ENCODE data around the gene BMAL1. TPM values are rescaled to one million over a fixed set of nuclear protein-coding genes. Genes with fewer than 3 reads are reported as not detected.
"Not testable (repeated sequence)": the region's sequence is repeated elsewhere in the genome, so short reads cannot be mapped to it uniquely, and the experiment has no call there.

Gene BMAL1
- total RNA-seq, 6 experiments from 2014 or later = 6.9 to 10.4 (median 7.5) TPM

DNA sequence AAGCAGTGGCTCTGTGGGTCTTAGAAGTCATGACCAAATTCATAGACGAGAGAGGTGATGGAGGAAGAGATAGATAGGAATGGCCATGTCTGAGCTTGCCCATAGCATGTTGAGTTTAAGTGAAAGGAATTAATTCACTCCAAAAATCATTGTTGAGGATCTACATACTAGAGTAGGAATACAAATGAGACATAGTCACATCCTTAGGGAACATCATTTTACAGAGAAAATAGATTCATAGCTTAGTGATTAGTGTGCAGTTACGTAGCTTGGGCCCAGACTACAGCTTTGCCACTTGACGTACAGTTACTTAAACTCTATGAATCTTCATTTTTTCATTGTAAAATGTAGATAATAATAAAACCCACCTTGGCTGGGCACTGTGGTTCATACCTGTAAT, 21.4 kb upstream of the BMAL1 start:
- peaks cover 28% of the 10 kb centered on the region for H3K4me1 Mint-ChIP-seq (ENCODE audit: low read depth)

GRCh38 chr11:13258061-13258460, 19.5 kb upstream of the BMAL1 start:
- H3K27me3 Mint-ChIP-seq (ENCODE audit: insufficient read depth) = not testable (repeated sequence)

More for the DNA sequence above, 21.4 kb upstream of the BMAL1 start:
- no peaks in the 10 kb centered on the region for H3K9me3 Mint-ChIP-seq
- H3K36me3 Mint-ChIP-seq (ENCODE audit: low read depth) = no peaks in the 10 kb centered on the region
- TF ChIP-seq CTCF (IDR thresholded peaks at IDR 0.05) = no peak
- H3K27ac Mint-ChIP-seq = no peak overlapping the region
- DNase-seq = no peak
- no peak overlapping the region for H3K4me3 Mint-ChIP-seq
- H3K27me3 Mint-ChIP-seq (ENCODE audit: insufficient read depth) = no peaks in the 10 kb centered on the region

DNA sequence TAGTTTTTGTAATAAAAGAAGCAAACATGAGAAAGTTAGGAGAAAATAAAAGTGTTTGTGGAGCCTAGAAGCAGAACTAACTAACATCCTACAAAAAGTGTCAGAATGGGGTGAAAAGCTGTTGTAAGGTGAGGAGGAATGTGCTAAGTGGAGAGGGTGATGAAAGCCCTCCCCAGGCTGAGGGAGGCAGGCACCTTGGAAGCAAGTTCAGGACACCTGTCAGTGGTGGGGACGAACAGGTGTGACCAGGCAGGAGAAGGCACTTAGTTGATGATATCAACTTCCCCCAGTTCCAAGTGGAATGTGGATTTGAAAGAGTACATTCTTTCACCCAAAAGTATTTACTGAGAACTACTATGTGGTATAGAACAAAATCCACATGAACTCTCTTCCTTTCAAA, 18.7 kb upstream of the BMAL1 start:
- H3K27ac Mint-ChIP-seq = peak overlapping the region; percentile 42; the same call in 1 of the 2 replicates
- H3K4me3 Mint-ChIP-seq = no peak overlapping the region
- H3K36me3 Mint-ChIP-seq (ENCODE audit: low read depth) = no peaks in the 10 kb centered on the region
- H3K27me3 Mint-ChIP-seq (ENCODE audit: insufficient read depth) = no peaks in the 10 kb centered on the region
- peaks cover 54% of the 10 kb centered on the region for H3K4me1 Mint-ChIP-seq (ENCODE audit: low read depth)
- TF ChIP-seq CTCF (IDR thresholded peaks at IDR 0.05) = no peak
- DNase-seq = no peak
- H3K9me3 Mint-ChIP-seq = no peaks in the 10 kb centered on the region

More at GRCh38 chr11:13258061-13258460, 19.5 kb upstream of the BMAL1 start:
- H3K4me3 Mint-ChIP-seq; DNase-seq; H3K36me3 Mint-ChIP-seq (ENCODE audit: low read depth); H3K27ac Mint-ChIP-seq; H3K9me3 Mint-ChIP-seq: not testable (repeated sequence)
- H3K4me1 Mint-ChIP-seq (ENCODE audit: low read depth) = peaks cover 46% of the 10 kb centered on the region

GRCh38 chr11:13259374-13259773, 18.2 kb upstream of the BMAL1 start:
- peaks cover 59% of the 10 kb centered on the region for H3K4me1 Mint-ChIP-seq (ENCODE audit: low read depth)
- no peak overlapping the region; the same call in 1 of the 2 replicates for H3K27ac Mint-ChIP-seq
- no peak overlapping the region for H3K4me3 Mint-ChIP-seq

GRCh38 chr11:13260201-13260962, 17.2 kb upstream of the BMAL1 start:
- DNase-seq = no peak
- Mint-ChIP-seq H3K36me3 (ENCODE audit: low read depth) (no peaks in the 10 kb centered on the region), H3K4me3 (peak overlapping the region; percentile 70), H3K27ac (peak overlapping the region; percentile 98), H3K27me3 (ENCODE audit: insufficient read depth) (no peaks in the 10 kb centered on the region), H3K4me1 (ENCODE audit: low read depth) (peaks cover 61% of the 10 kb centered on the region), H3K9me3 (no peaks in the 10 kb centered on the region)
- no peak for TF ChIP-seq CTCF (IDR thresholded peaks at IDR 0.05)

More at GRCh38 chr11:13259374-13259773, 18.2 kb upstream of the BMAL1 start:
- Mint-ChIP-seq H3K27me3 (ENCODE audit: insufficient read depth) (no peaks in the 10 kb centered on the region), H3K36me3 (ENCODE audit: low read depth) (no peaks in the 10 kb centered on the region), H3K9me3 (no peaks in the 10 kb centered on the region)
- no peak for DNase-seq
- no peak for TF ChIP-seq CTCF (IDR thresholded peaks at IDR 0.05)

DNA sequence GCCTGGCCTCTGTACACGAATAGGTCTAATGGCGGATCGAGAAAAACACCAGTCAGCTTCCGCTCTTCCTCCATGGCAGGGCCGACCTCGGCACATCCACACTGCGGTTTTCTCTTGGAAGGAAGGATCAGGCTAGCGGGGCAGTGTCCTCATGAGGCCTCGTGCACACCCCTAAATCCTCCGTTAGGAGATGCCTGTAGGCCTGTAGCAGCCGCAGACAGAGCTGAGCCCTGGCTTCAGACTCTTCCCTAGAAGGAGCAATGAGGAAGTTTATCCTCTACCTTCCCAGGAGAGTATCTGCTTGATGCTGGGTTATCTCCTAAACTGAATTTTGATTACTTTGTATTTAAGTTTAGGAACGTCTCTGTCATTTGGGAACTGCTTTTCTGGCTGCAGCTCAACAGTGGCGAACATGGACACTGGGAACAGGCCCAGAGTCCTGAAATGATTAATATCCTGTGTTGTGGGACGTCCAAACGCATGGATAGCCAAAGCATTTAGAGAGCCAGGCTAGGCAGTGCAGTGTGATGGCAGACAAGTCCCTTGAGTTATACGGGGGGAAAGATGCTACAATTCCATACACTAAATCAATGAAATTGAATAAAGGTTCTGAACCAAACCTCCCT, 16.5 kb upstream of the BMAL1 start:
- Mint-ChIP-seq H3K27ac (peak overlapping the region; percentile 98), H3K4me3 (peak overlapping the region; percentile 70)
- peak; percentile 21 for DNase-seq

More for the DNA sequence above, 16.5 kb upstream of the BMAL1 start:
- Mint-ChIP-seq H3K4me1 (ENCODE audit: low read depth) (peaks cover 61% of the 10 kb centered on the region), H3K27me3 (ENCODE audit: insufficient read depth) (no peaks in the 10 kb centered on the region), H3K36me3 (ENCODE audit: low read depth) (no peaks in the 10 kb centered on the region), H3K9me3 (no peaks in the 10 kb centered on the region)
- no peak for TF ChIP-seq CTCF (IDR thresholded peaks at IDR 0.05)

All from HFFc6 (cell line).